NCI-H446 treated with DMSO at 0.1 percent for 48 hours (cell line): ENCODE data around the gene TRPM4.
"Not testable (repeated sequence)": the region's sequence is repeated elsewhere in the genome, so short reads cannot be mapped to it uniquely, and the experiment has no call there.

Experiments used
- DNase-seq: peaks from one replicate; lab custom pipeline; 2025; lab: John Stamatoyannopoulos, UW

Gene TRPM4

DNA sequence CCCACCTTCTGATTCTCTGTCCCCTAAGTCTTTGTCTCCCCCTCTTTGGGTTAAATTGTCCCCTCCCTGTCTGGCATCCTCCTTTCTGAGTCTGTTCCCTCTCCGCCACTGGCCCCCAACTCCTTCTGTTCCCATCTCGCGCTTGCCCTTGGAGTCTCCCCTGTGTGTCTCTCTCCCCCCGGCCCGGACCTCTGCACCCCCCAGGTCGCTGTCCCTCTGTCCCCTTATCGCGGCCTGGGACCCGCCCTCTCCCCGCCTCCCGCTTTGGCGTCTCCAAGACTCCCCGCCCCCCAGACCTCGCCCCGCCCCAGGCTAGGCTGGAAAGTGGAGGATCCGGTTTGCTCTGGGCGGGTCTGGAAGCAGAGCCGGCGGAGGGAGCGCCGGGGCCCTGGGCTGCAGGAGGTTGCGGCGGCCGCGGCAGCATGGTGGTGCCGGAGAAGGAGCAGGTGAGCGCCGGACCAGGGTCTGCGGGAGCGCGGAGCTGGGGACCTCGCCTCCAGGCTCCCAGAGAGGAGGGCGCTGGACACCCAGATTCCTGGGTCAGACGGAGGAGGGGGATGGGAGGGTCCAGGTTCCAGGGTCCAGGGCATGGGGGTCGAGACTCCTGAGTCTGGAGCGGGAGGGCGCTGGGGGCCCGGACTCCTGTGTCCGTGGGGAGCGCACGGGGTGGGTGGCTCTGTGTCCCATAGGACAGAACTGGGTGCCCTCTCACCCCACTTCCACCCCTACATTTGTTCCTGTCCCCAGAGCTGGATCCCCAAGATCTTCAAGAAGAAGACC lies at the start of gene TRPM4:
Gene TRPM4 (plus strand): TSS at position 348 of the 780 bp plus-strand sequence. CDS start 75 bp downstream, at position 423.
- DNase-seq = peak; percentile 45

DNA sequence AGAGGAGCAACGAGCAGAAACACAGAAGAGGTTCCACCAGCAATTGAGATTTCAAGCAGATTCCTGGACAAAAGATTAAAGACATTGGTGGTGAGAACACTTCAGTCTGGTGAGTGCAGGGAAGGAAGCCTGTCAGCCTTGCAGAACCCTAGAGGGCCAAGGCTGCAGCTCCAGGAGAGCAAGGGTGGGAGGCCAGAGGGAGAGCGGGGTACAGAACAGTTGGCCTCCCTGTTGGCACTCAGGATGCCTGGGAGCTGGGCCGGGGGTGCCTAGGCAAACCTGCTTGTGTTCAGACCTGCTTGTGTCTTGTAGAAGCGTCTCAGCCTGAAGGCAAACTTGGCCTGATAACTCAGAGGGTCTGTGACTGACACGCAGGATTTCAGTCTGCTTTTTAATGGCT lies 48.5 kb upstream of the TRPM4 start:
- no peak for DNase-seq

DNA sequence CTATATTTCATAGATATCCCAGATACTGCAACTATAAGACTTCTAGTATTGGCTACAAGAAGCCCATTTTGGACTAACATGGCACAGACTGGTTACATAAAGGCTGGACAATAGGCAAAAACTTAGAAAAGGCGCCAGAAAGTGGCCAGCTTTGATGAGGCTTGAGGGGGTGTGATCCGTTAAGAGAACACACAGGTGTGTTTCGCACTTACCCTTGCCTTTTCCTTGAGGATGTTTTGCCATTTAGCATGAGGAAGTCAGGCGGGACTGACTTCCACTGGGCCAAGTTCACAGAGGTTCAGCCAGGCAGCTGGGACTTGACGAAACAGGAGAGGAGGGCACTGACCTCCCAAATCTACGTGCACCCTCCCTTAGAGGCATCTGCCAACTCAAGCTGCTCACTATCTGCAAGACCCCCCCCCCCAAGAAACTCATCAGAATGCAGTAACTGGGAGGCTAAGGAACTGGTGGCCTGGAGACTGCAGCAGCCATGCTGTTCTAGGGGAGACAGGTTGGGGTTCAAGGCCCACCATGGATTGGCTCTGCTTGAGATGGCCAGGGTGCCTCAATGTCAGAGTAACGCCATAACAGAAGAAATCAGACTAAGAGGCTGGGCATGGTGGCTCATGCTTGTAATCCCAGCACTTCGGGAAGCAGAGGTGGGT lies 47.9 kb upstream of the TRPM4 start:
- no peak for DNase-seq

DNA sequence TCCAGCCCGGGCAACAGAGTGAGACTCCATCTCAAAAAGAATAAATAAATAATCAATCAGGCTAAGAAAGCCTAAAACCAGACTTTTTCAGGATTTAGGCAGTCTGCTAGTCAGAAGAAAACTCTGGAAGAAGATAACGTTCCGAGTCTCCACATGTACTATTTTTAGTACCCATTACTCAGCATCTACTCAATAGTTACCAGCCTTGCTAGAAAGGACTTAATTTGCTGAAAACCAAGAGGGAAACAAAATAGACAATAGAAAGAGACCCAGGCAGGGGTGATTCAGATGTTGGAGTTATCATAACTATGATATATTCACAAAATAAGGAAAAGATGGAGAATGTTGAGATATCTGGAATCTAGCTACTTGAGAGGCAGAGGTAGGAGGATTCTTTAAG lies 47.0 kb upstream of the TRPM4 start:
- DNase-seq = no peak

DNA sequence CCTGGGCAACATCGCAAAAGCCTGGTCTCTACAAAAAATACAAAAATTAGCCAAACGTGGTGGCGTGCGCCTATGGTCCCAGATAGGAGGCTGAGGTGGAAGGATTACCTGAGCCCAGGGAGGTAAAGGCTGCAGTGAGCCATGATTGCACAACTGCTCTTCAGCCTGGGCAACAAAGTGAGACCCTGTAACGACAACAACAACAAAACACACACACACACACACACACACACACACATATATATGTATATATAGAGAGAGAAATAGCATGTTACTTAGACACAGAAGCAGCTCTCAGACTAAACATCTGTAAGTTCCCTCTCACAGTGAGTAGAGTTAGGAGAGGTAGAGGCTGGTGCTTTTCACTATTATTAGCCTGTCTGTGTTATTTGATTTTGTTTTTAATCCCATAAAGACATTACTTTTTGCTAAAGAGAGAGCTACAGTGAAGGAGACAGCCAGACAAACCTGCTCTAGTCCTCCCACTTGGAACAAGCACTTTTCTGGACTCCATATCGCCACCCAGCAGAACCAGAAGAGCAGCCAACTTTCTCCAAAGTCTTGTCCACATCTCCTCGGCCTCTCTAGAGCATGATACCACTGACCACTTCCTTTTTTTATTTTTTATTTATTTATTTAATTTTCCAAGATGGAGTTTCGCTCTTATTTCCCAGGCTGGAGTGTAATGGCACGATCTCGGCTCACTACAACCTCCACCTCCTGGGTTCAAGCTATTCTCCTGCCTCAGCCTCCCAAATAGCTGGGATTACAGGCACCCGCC lies 46.2 kb upstream of the TRPM4 start:
- no peak for DNase-seq

- peak; percentile 54 for DNase-seq
Measured at GRCh38 chr19:49113762-49114629, 43.6 kb upstream of the TRPM4 start, which contains the start of gene LIN7B. Gene LIN7B (plus strand): TSS chr19:49114370. CDS start chr19:49114405, 35 bp downstream.

DNA sequence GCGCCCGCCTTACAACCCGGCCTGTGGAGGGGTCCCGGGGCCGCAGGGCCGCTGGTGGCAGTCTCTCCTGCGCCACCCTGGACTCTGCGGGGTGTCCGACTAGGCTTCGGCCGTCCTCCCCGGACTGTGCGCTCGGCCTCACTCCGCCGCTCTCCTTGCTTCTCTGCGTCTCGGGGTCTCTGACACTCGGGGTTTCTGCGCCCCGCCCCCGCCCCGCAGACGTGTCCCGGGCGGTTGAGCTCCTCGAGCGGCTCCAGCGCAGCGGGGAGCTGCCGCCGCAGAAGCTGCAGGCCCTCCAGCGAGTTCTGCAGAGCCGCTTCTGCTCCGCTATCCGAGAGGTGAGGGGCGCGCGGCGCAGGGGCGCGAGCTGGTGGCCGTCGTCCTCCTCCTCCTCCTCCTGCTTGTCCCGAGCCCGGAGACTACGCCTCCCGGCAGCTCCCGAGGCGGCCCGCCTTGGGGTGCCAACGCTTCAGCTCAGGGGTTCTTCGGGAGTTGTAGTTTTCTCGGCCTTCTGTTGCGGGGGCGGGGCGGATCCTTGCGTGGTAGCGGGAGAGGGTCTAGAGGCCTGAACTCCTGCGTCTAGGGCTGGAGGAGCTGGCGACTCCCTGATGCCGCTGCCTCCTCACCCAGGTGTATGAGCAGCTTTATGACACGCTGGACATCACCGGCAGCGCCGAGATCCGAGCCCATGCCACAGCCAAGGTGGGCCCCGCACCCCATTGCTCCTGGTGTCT lies 42.8 kb upstream of the TRPM4 start:
- DNase-seq = peak; percentile 21

- DNase-seq = no peak
Measured at GRCh38 chr19:49116544-49116943, 41.0 kb upstream of the TRPM4 start.

GRCh38 chr19:49117677-49118564 lies 39.7 kb upstream of the TRPM4 start:
- no peak for DNase-seq

DNA sequence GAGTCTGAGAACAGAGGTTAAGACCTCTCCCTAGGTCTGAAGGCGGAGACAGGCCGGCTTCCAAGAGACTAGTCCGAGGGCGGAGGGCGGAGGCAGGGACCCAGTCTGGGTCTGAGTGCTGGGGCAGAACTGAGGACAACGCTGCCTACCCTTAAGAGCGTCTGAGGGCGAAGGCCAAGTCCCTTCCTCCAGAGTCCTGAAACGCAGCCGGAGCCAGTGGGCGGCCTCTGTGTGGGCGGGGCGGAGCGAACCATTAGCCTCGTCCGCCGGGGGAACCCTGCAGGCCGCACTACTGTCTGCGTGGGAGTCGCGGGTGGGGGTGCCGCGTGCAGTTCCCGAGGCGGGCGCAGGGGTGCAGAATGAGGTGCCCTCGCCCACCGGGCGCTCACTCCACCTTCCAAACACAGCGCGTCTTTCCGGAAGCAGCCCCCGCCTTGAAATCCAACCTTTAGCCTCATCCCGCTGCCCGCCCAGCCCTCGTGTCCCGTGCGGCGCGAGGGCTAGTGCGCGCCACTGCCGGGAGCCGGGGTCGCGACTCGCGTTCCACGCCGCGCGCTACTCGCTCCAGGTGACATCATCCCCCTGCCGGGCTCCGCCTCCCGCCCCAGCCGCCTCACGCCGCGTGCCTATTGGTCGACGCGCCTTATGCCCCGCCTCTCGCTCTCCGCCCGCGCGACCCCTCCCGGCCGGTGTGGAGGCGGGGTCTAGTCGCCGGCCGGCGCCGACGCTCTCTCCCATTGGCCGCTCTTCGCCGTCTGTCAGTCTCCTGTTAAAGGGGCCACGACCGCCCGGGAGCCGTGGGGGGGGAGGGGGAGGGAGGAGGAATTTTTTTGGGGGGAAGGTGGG lies 38.8 kb upstream of the TRPM4 start, which contains the start of gene C19orf73:
Gene C19orf73 (minus strand): TSS at position 579 of the 846 bp plus-strand sequence. CDS start 121 bp downstream, at position 458.
- DNase-seq = peak; percentile 94

DNA sequence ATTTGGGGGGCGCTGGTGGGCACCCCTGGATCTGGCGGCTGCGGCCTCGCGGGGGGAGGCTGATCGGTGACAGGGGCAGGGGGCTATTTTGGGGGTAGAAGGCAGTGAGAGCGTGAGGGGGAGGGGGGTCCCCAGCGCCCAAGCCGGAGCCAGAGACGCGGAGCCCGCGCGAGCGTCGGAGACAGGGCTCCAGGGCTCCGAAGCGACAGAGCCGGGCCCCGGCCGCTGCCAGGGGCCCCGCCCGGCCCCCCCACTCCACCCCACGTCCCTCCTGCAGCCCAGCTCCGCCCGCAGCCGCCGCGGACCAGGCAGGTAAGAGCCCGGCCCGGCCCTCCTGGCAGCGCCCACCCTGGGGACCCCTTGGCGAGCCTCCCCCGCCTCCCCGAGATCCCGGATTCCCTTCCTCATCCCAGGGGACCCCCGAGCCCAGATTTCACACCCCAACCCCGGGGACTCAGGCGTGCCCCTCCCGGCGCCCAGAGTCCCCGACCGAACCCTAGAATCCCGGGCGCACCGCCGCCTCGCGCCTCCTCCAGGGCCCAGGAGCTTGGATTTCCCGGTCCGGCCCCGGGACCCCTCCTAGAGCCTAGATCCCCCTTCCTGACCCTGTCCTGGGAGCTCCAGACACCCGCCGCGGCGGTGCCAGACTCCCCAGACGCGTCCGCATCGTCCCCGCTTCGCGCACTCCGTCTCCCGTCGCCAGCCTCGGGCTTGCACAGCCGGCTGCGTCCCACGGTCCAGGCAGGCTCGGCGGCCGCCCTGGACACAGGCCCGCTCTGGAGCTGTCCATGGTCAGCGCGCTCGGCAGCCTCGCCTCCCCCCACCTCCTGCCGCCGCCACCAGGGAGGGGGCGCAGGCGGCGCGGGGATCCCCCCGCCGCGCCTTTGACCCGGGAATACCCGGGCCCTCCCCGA lies 37.9 kb upstream of the TRPM4 start, which contains the start of gene PPFIA3:
Gene PPFIA3 (plus strand): TSS at position 134 of the 914 bp plus-strand sequence. CDS start 8,330 bp downstream, outside the sequence.
- no peak for DNase-seq

GRCh38 chr19:49120325-49120683 lies 37.3 kb upstream of the TRPM4 start:
- DNase-seq = no peak

DNA sequence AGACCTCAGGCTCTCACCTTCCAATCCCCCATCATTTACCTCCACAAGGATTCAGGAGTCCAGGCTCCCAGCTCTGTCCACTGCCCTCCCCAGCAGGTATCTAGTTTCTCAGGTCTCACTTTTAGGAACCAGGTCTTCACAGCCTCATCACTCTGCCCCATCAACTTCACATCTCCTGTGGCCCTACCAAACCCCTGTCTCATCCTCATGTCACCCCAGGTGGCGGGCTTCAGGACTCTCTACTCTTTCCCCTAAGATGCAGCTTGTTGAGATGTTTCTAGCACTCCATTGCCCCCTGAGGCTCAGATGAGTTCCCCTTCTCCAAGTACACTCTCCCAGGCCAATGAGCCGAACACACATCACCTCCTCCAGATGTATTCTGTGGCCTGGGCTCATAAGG lies 36.7 kb upstream of the TRPM4 start:
- DNase-seq = no peak

DNA sequence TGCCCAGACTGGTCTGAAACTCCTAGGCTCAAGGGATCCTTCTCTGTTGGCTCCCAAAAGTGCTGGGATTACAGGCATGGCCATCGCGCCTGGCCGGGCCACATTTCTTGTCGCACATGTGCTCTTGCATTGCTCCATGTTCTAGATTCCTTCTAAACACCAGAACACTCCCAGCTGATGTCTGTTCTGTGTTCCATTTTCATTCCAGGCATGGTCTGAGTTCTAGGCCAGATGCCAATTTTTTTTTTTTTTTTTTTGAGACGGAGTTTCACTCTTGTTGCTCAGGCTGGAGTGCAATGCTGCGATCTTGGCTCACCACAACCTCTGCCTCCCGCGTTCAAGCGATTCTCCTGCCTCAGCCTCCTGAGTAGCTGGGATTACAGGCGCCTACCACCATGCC lies 35.8 kb upstream of the TRPM4 start:
- DNase-seq = peak; percentile 26

DNA sequence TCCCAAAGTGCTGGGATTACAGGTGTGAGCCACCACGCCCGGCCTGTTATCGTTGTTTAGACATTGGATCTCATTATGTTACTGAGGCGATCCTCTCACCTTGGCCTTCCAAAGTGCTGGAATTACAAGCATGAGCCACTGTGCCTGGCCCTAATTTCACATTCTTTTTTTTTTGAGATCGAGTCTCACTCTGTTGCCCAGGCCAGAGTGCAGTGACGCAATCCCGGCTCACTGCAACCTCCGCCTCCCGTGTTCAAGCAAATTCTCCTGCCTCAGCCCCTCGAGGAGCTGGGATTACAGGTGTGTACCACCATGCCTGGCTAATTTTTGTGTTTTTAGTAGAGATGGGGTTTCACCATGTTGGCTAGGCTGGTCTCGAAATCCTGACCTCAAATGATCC lies 34.3 kb upstream of the TRPM4 start:
- not testable (repeated sequence) for DNase-seq

GRCh38 chr19:49125025-49125731 lies 32.4 kb upstream of the TRPM4 start:
- no peak for DNase-seq

- DNase-seq = no peak
Measured at GRCh38 chr19:49126575-49126974, 31.0 kb upstream of the TRPM4 start.
